Measurements from ENCODE around the gene CNTFR. TPM values are rescaled to one million over a fixed set of nuclear protein-coding genes. Genes with fewer than 3 reads are reported as not detected.

The CNTFR gene
- total RNA-seq, 1 donor = not detected

GRCh38 chr9:34580358-34580757 lies 9.2 kb downstream of the CNTFR start:
- H3K4me3 ChIP-seq (ENCODE audit: low read depth, low read length) = no peak overlapping the region
- no peak for DNase-seq (ENCODE audit: low read depth)
- TF ChIP-seq, protein P1, sequence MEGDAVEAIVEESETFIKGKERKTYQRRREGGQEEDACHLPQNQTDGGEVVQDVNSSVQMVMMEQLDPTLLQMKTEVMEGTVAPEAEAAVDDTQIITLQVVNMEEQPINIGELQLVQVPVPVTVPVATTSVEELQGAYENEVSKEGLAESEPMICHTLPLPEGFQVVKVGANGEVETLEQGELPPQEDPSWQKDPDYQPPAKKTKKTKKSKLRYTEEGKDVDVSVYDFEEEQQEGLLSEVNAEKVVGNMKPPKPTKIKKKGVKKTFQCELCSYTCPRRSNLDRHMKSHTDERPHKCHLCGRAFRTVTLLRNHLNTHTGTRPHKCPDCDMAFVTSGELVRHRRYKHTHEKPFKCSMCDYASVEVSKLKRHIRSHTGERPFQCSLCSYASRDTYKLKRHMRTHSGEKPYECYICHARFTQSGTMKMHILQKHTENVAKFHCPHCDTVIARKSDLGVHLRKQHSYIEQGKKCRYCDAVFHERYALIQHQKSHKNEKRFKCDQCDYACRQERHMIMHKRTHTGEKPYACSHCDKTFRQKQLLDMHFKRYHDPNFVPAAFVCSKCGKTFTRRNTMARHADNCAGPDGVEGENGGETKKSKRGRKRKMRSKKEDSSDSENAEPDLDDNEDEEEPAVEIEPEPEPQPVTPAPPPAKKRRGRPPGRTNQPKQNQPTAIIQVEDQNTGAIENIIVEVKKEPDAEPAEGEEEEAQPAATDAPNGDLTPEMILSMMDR (IDR thresholded peaks at IDR 0.05; ENCODE audit: insufficient read depth, low read depth, low read length) = no peak

DNA sequence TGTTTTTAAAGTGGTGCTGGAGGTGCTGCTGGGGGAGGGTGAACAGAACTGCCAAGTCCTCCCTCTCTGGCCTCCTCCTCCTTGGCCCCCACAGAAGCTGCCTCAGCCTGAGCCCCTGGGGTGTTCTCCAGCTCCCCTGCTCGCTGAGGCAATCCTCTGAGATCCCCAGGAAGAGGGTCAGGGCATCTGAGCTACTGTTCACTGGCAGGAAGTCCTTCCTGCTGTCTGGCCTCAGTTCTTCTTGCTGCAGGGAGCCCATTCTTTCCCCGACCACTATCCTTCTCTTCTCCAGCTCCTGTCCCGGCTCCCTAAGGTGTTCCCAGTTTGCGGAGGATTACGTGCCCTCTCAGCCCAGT lies 9.7 kb downstream of the CNTFR start:
- no peak overlapping the region for H3K4me3 ChIP-seq (ENCODE audit: low read depth, low read length)
- DNase-seq (ENCODE audit: low read depth) = no peak
- TF ChIP-seq, protein P1 (IDR thresholded peaks at IDR 0.05; ENCODE audit: insufficient read depth, low read depth, low read length) = no peak

GRCh38 chr9:34579104-34579807 lies 10.3 kb downstream of the CNTFR start:
- TF ChIP-seq, protein P1 (IDR thresholded peaks at IDR 0.05; ENCODE audit: insufficient read depth, low read depth, low read length) = no peak
- no peak overlapping the region for H3K4me3 ChIP-seq (ENCODE audit: low read depth, low read length)
- no peak for DNase-seq (ENCODE audit: low read depth)

GRCh38 chr9:34578241-34579103 lies 11.1 kb downstream of the CNTFR start:
- TF ChIP-seq, protein P1 (IDR thresholded peaks at IDR 0.05; ENCODE audit: insufficient read depth, low read depth, low read length) = no peak
- H3K4me3 ChIP-seq (ENCODE audit: low read depth, low read length) = no peak overlapping the region
- DNase-seq (ENCODE audit: low read depth) = peak; percentile 26

DNA sequence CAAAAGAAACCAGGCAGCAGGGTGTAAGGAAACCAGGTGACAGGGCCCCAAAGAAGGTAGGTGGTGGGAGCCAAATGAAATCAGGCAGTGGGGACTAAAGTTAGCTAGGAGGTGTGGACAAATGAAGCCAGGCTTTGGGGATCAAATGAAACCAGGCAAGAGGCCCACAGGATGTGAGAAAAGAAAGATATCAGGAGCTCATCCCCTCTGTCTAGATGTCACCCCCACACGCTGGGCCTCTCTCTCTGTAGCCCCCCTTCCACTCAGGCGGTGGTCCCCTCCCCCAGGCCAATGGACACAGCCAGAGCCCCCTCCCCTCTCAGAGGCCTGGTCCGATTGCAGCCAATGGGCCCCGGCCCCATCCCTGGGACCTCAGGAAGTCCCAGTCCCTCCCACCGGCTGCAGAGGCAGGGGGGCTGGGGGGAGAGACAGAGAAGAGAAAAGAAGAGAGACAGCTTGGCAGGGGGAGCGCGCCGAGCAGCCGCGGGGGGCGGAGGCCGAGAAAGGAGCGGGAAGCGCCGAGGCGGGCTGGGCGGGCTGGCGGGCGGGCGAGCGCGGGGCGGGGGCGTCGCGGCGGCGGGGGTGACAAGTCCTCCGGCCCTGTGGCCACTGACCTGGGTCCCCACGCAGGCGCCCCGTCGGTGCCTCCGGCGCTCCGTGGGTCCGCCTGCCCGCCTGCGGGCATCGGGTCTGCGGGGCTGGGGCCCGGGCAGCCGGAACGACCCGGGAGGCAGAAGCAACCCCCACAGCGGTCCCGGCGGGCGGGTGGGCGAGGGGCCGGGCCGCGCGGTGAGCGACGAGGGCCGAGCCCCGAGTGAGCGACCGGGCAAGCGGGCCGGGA lies 11.9 kb downstream of the CNTFR start:
- TF ChIP-seq, protein P1 (IDR thresholded peaks at IDR 0.05; ENCODE audit: insufficient read depth, low read depth, low read length) = no peak
- no peak for DNase-seq (ENCODE audit: low read depth)
- H3K4me3 ChIP-seq (ENCODE audit: low read depth, low read length) = no peak overlapping the region

- H3K4me3 ChIP-seq (ENCODE audit: low read depth, low read length) = no peak overlapping the region
- no peak for DNase-seq (ENCODE audit: low read depth)
- TF ChIP-seq, protein P1 (IDR thresholded peaks at IDR 0.05; ENCODE audit: insufficient read depth, low read depth, low read length) = no peak
These were observed 12.7 kb downstream of the CNTFR start for GRCh38 chr9:34576597-34577399.

Data from fibroblast of villous mesenchyme (primary cell).